HepG2 (cell line): Measurements from ENCODE around the gene RFX7. TPM values are rescaled to one million over a fixed set of nuclear protein-coding genes. Genes with fewer than 3 reads are reported as not detected.

Experiments used
- EED ChIP-seq: sonication (generic); formaldehyde crosslinking; IDR thresholded peaks from 2 replicates; pipeline ENCODE4 v1.5.0; 2020; ENCODE audit warnings: mild to moderate bottlenecking, missing genetic modification reagents
- GPN1 ChIP-seq: sonication (generic); formaldehyde crosslinking; IDR thresholded peaks from 2 replicates; pipeline ENCODE4 v1.5.1; 2020; ENCODE audit warnings: missing genetic modification reagents, borderline replicate concordance
- HNF4A ChIP-seq: sonication (generic); formaldehyde crosslinking; IDR thresholded peaks from 2 replicates; pipeline ENCODE4 v1.4.0; 2020; ENCODE audit warnings: missing genetic modification reagents
- MBD4 ChIP-seq: IDR thresholded peaks from 2 replicates; pipeline ENCODE4 v1.6.1; 2012; ENCODE audit warnings: low read length, inconsistent platforms, borderline replicate concordance
- MTF2 ChIP-seq: sonication (generic); formaldehyde crosslinking; IDR thresholded peaks from 2 replicates; pipeline ENCODE4 v1.5.0; 2020; ENCODE audit warnings: missing genetic modification reagents, borderline replicate concordance
- MYC ChIP-seq: sonication (generic); formaldehyde crosslinking; IDR thresholded peaks from 2 replicates; pipeline ENCODE4 v1.9.0; 2021; ENCODE audit warnings: missing genetic modification reagents, borderline replicate concordance
- NFKB2 ChIP-seq: sonication (generic); formaldehyde crosslinking; IDR thresholded peaks from 2 replicates; pipeline ENCODE4 v1.4.0; 2020; ENCODE audit warnings: missing genetic modification reagents, borderline replicate concordance
- NFKBIZ ChIP-seq: IDR thresholded peaks from 2 replicates; pipeline ENCODE4 v1.6.1; 2018; ENCODE audit warnings: missing genetic modification reagents, missing compliant biosample characterization
- SALL1 ChIP-seq: sonication (generic); formaldehyde crosslinking; IDR thresholded peaks from 2 replicates; pipeline ENCODE4 v1.8.0; 2022; ENCODE audit warnings: mild to moderate bottlenecking, missing genetic modification reagents
- SP140L ChIP-seq: sonication (generic); formaldehyde crosslinking; IDR thresholded peaks from 2 replicates; pipeline ENCODE4 v1.4.0; 2020; ENCODE audit warnings: missing genetic modification reagents, borderline replicate concordance
- SP2 ChIP-seq: sonication (generic); formaldehyde crosslinking; IDR thresholded peaks from 2 replicates; pipeline ENCODE4 v1.5.1; 2020; ENCODE audit warnings: mild to moderate bottlenecking, missing genetic modification reagents
- SRY ChIP-seq: sonication (generic); formaldehyde crosslinking; IDR thresholded peaks from 2 replicates; pipeline ENCODE4 v1.8.0; 2022; ENCODE audit warnings: mild to moderate bottlenecking, missing genetic modification reagents
- SSRP1 ChIP-seq: IDR thresholded peaks from 2 replicates; pipeline ENCODE4 v1.6.1; 2016; ENCODE audit warnings: control low read depth
- ZBTB21 ChIP-seq: sonication (generic); formaldehyde crosslinking; IDR thresholded peaks from 2 replicates; pipeline ENCODE4 v1.4.0; 2020; ENCODE audit warnings: missing genetic modification reagents
- ZC3H13 ChIP-seq: sonication (generic); formaldehyde crosslinking; IDR thresholded peaks from 2 replicates; pipeline ENCODE4 v1.8.1; 2023; ENCODE audit warnings: mild to moderate bottlenecking, missing genetic modification reagents, moderate library complexity
- ZC3H4 ChIP-seq: sonication (generic); formaldehyde crosslinking; IDR thresholded peaks from 2 replicates; pipeline ENCODE4 v1.4.0; 2020; ENCODE audit warnings: missing genetic modification reagents, borderline replicate concordance
- ZFY ChIP-seq: sonication (generic); formaldehyde crosslinking; IDR thresholded peaks from 2 replicates; pipeline ENCODE4 v1.4.0; 2020; ENCODE audit warnings: missing genetic modification reagents
- ZNF253 ChIP-seq: sonication (generic); formaldehyde crosslinking; IDR thresholded peaks from 2 replicates; pipeline ENCODE4 v1.8.0; 2022; ENCODE audit warnings: mild to moderate bottlenecking, missing genetic modification reagents, borderline replicate concordance
- ZNF562 ChIP-seq: sonication (generic); formaldehyde crosslinking; IDR thresholded peaks from 2 replicates; pipeline ENCODE4 v1.8.0; 2022; ENCODE audit warnings: missing genetic modification reagents, borderline replicate concordance
- ZNF766 ChIP-seq: sonication (generic); formaldehyde crosslinking; IDR thresholded peaks from 2 replicates; pipeline ENCODE4 v1.5.0; 2020; ENCODE audit warnings: missing genetic modification reagents, borderline replicate concordance
- ZSCAN31 ChIP-seq: sonication (generic); formaldehyde crosslinking; IDR thresholded peaks from 2 replicates; pipeline ENCODE4 v1.5.0; 2020; ENCODE audit warnings: low read depth, mild to moderate bottlenecking, missing genetic modification reagents
- polyA plus RNA-seq, 8 experiments: library from polyadenylated mRNA; depleted of rRNA in 3 of 8; stranded (reverse) in 7 of 8; unstranded in 1 of 8; fragments of >200 nt; fragmentation: Illumina TruSeq in 4 of 8; extraction: Trizol in 4 of 8; gene quantifications; 2 replicates each; pipeline versions ENCODE4 v1.2.1 to v1.2.3, GENCODE V29; 2011 to 2016; ENCODE audit warnings: low read depth in 4 of 8, missing spikeins in 1 of 8, mixed read lengths in 1 of 8; ENCODE audit not compliant: insufficient read depth in 1 of 8
- total RNA-seq, 5 experiments: library from RNA; depleted of rRNA; stranded (reverse); fragments of >200 nt; fragmentation: Illumina TruSeq; extraction: Trizol; gene quantifications; 2 replicates each; pipeline ENCODE4 v1.2.3, GENCODE V29; 2016; ENCODE audit warnings: low read depth in 1 of 5
- TF ChIP-seq, protein P1 (sequence below): sonication (generic); formaldehyde crosslinking; IDR thresholded peaks from 2 replicates; pipeline ENCODE4 v1.4.0; 2020; ENCODE audit warnings: missing genetic modification reagents
- TF ChIP-seq, protein P2 (sequence below): sonication (generic); formaldehyde crosslinking; IDR thresholded peaks from 2 replicates; pipeline ENCODE4 v1.4.0; 2020; ENCODE audit warnings: missing genetic modification reagents, borderline replicate concordance
- TF ChIP-seq, protein P3 (sequence below): sonication (generic); formaldehyde crosslinking; IDR thresholded peaks from 2 replicates; pipeline ENCODE4 v1.5.0; 2020; ENCODE audit warnings: mild to moderate bottlenecking, low read depth, missing genetic modification reagents, borderline replicate concordance
- TF ChIP-seq, protein P4 (sequence below): sonication (generic); formaldehyde crosslinking; IDR thresholded peaks from 2 replicates; pipeline ENCODE4 v1.4.0; 2020; ENCODE audit warnings: missing genetic modification reagents

RFX7 gene
- total and polyA plus RNA-seq, 2 of the 13 experiments (the other 11 are each of a cell fraction or from before 2014, with no cell fraction given): 8.5 to 10.4 TPM

DNA sequence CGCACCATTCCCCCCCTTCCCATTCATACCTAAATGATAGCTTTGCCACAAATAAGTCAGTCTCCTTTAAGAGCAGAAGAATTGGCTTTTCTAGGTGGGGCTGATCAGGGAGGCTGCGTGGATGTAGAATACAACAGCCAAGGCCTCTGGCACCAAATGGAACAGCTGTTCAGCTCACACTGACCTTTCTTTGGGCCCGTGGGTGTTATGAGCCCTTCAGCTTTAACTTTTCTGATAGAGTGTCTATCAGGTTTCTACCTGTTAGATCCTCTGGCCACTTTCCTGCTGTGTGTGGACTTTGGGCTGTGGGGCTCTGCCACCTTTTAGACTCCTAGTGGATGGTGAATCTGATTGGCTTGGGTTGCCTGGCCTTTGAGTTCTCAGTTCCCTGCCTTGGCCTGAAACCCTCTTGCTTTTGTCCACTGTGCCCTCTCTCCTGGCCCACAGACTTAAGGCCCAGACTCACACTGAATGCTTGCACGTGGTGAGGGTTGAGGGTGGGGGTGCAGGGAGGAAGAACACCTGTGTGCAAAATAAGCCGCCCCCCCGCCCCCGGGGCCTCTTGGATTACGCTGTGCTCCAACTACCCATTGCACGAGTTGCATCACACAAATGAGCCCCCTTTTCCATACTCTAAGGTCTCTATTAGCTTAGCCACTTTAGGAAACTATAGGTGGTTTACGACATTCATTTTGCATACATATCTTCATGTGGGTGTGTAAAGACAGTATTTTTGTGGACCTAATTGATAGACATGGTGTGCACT lies 1.3 kb upstream of the RFX7 start (continued):
- TF ChIP-seq, protein P1, sequence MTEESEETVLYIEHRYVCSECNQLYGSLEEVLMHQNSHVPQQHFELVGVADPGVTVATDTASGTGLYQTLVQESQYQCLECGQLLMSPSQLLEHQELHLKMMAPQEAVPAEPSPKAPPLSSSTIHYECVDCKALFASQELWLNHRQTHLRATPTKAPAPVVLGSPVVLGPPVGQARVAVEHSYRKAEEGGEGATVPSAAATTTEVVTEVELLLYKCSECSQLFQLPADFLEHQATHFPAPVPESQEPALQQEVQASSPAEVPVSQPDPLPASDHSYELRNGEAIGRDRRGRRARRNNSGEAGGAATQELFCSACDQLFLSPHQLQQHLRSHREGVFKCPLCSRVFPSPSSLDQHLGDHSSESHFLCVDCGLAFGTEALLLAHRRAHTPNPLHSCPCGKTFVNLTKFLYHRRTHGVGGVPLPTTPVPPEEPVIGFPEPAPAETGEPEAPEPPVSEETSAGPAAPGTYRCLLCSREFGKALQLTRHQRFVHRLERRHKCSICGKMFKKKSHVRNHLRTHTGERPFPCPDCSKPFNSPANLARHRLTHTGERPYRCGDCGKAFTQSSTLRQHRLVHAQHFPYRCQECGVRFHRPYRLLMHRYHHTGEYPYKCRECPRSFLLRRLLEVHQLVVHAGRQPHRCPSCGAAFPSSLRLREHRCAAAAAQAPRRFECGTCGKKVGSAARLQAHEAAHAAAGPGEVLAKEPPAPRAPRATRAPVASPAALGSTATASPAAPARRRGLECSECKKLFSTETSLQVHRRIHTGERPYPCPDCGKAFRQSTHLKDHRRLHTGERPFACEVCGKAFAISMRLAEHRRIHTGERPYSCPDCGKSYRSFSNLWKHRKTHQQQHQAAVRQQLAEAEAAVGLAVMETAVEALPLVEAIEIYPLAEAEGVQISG (CRISPR knock-in tag): peak; percentile 45; the same call in 1 of the 2 replicates
- TF ChIP-seq ZNF562 (CRISPR knock-in tag) (no peak), ZFY (peak; percentile 79), MYC (CRISPR knock-in tag) (peak; percentile 84), MBD4 (no peak), SP2 (CRISPR knock-in tag) (no peak), HNF4A (peak; percentile 89), SSRP1 (CRISPR knock-in tag) (no peak), SRY (CRISPR knock-in tag) (0 out of 2 replicates have a peak, but pooled peaks have one; percentile 63), NFKBIZ (0 out of 2 replicates have a peak, but pooled peaks have one; percentile 13), MTF2 (CRISPR knock-in tag) (no peak), ZC3H4 (CRISPR knock-in tag) (peak; percentile 3; the same call in 1 of the 2 replicates), ZSCAN31 (CRISPR knock-in tag) (no peak; the same call in 1 of the 2 replicates), ZBTB21 (CRISPR knock-in tag) (no peak), ZNF253 (no peak), ZC3H13 (CRISPR knock-in tag) (no peak), EED (0 out of 2 replicates have a peak, but pooled peaks have one; percentile 28), SP140L (CRISPR knock-in tag) (0 out of 2 replicates have a peak, but pooled peaks have one; percentile 57), ZNF766 (peak; percentile 34; the same call in 1 of the 2 replicates), GPN1 (CRISPR knock-in tag) (no peak), NFKB2 (CRISPR knock-in tag) (peak; percentile 52; the same call in 1 of the 2 replicates), SALL1 (CRISPR knock-in tag) (peak; percentile 61; the same call in 1 of the 2 replicates)
- TF ChIP-seq, protein P2, sequence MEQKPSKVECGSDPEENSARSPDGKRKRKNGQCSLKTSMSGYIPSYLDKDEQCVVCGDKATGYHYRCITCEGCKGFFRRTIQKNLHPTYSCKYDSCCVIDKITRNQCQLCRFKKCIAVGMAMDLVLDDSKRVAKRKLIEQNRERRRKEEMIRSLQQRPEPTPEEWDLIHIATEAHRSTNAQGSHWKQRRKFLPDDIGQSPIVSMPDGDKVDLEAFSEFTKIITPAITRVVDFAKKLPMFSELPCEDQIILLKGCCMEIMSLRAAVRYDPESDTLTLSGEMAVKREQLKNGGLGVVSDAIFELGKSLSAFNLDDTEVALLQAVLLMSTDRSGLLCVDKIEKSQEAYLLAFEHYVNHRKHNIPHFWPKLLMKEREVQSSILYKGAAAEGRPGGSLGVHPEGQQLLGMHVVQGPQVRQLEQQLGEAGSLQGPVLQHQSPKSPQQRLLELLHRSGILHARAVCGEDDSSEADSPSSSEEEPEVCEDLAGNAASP (CRISPR knock-in tag): no peak
- TF ChIP-seq, protein P3, sequence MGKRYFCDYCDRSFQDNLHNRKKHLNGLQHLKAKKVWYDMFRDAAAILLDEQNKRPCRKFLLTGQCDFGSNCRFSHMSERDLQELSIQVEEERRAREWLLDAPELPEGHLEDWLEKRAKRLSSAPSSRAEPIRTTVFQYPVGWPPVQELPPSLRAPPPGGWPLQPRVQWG (CRISPR knock-in tag): no peak
- TF ChIP-seq, protein P4, sequence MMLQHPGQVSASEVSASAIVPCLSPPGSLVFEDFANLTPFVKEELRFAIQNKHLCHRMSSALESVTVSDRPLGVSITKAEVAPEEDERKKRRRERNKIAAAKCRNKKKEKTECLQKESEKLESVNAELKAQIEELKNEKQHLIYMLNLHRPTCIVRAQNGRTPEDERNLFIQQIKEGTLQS (CRISPR knock-in tag): peak; percentile 41; the same call in 1 of the 2 replicates
